Measurements from ENCODE around the gene SKA1. TPM values are rescaled to one million over a fixed set of nuclear protein-coding genes. Genes with fewer than 3 reads are reported as not detected.

The SKA1 gene
- total RNA-seq, 4 donors from 2014 or later = 0.51 to 2.9 (median 0.92) TPM

- WGBS = 29% methylated on average over 4 of the region's 4 CpGs
- peaks cover 6% of the 10 kb centered on the region for H3K27me3 ChIP-seq
These were observed 18.6 kb upstream of the SKA1 start for GRCh38 chr18:50356036-50356945.

GRCh38 chr18:50358844-50359243, 16.0 kb upstream of the SKA1 start:
- TF ChIP-seq EP300 (IDR thresholded peaks at IDR 0.05) = no peak
- TF ChIP-seq POLR2A (IDR thresholded peaks at IDR 0.05) = no peak
- no peak for TF ChIP-seq POLR2AphosphoS5 (IDR thresholded peaks at IDR 0.05)
- Histone ChIP-seq H3K9me3 (no peaks in the 10 kb centered on the region), H3K4me3 (no peak overlapping the region), H3K4me1 (no peaks in the 10 kb centered on the region), H3K27ac (no peak overlapping the region), H3K27me3 (peaks cover 6% of the 10 kb centered on the region), H3K36me3 (no peaks in the 10 kb centered on the region)
- WGBS = 8% methylated on average over 1 of the region's 1 CpG
- no peak for DNase-seq (ENCODE audit: low spot score in 2 of 2)

More at GRCh38 chr18:50356036-50356945, 18.6 kb upstream of the SKA1 start:
- DNase-seq (ENCODE audit: low spot score in 2 of 2) = no peak
- no peak overlapping the region for H3K27ac ChIP-seq
- H3K36me3 ChIP-seq = no peaks in the 10 kb centered on the region
- no peak overlapping the region for H3K4me3 ChIP-seq
- no peaks in the 10 kb centered on the region for H3K4me1 ChIP-seq
- no peaks in the 10 kb centered on the region for H3K9me3 ChIP-seq
- TF ChIP-seq EP300 (IDR thresholded peaks at IDR 0.05) (no peak), CTCF (IDR thresholded peaks at IDR 0.05) (no peak), POLR2A (IDR thresholded peaks at IDR 0.05) (no peak)

GRCh38 chr18:50359806-50360205, 15.0 kb upstream of the SKA1 start:
- no peaks in the 10 kb centered on the region for H3K4me1 ChIP-seq
- DNase-seq (ENCODE audit: low spot score in 2 of 2) = no peak
- H3K36me3 ChIP-seq = no peaks in the 10 kb centered on the region
- no peak overlapping the region for H3K4me3 ChIP-seq
- TF ChIP-seq POLR2A (IDR thresholded peaks at IDR 0.05) (no peak), POLR2AphosphoS5 (IDR thresholded peaks at IDR 0.05) (no peak), EP300 (IDR thresholded peaks at IDR 0.05) (no peak), CTCF (IDR thresholded peaks at IDR 0.05) (no peak)
- peaks cover 12% of the 10 kb centered on the region for H3K27me3 ChIP-seq
- no peak overlapping the region for H3K27ac ChIP-seq
- 78% methylated on average over 2 of the region's 2 CpGs for WGBS
- no peaks in the 10 kb centered on the region for H3K9me3 ChIP-seq

- Histone ChIP-seq H3K27ac (no peak overlapping the region), H3K4me1 (no peaks in the 10 kb centered on the region), H3K9me3 (no peaks in the 10 kb centered on the region), H3K4me3 (no peak overlapping the region), H3K27me3 (peaks cover 12% of the 10 kb centered on the region), H3K36me3 (no peaks in the 10 kb centered on the region)
- 23% methylated on average over 2 of the region's 2 CpGs for WGBS
- no peak for DNase-seq (ENCODE audit: low spot score in 2 of 2)
- TF ChIP-seq EP300 (IDR thresholded peaks at IDR 0.05) (no peak), POLR2AphosphoS5 (IDR thresholded peaks at IDR 0.05) (no peak), POLR2A (IDR thresholded peaks at IDR 0.05) (no peak), CTCF (IDR thresholded peaks at IDR 0.05) (no peak)
These were observed 14.2 kb upstream of the SKA1 start for GRCh38 chr18:50360611-50361010.

- no peak overlapping the region for H3K4me3 ChIP-seq
- H3K9me3 ChIP-seq = peaks cover 4% of the 10 kb centered on the region
- no peak for TF ChIP-seq EP300 (IDR thresholded peaks at IDR 0.05)
- TF ChIP-seq CTCF (IDR thresholded peaks at IDR 0.05) = no peak
- TF ChIP-seq POLR2AphosphoS5 (IDR thresholded peaks at IDR 0.05) = no peak
- no peak for TF ChIP-seq POLR2A (IDR thresholded peaks at IDR 0.05)
- no peak overlapping the region for H3K27ac ChIP-seq
- no peaks in the 10 kb centered on the region for H3K36me3 ChIP-seq
- no peak for DNase-seq (ENCODE audit: low spot score in 2 of 2)
- H3K4me1 ChIP-seq = peaks cover 6% of the 10 kb centered on the region
- no peaks in the 10 kb centered on the region for H3K27me3 ChIP-seq
These were observed 5.2 kb upstream of the SKA1 start for GRCh38 chr18:50369672-50370071.

Measured in suprapubic skin (tissue), 4 donors.